HEK293 (cell line): ENCODE results near the gene DUOX1.

Experiments used
- CTCF ChIP-seq: fragments of 450-650 bp; formaldehyde crosslinking; IDR thresholded peaks from 2 replicates; pipeline ENCODE4 v1.5.1; 2016; ENCODE audit warnings: missing biosample characterization, missing genetic modification characterization
- GLIS2 ChIP-seq: fragments of 450-650 bp; formaldehyde crosslinking; IDR thresholded peaks from 2 replicates; pipeline ENCODE4 v1.5.1; 2016; ENCODE audit warnings: missing biosample characterization, missing genetic modification characterization
- HIC1 ChIP-seq: fragments of 450-650 bp; formaldehyde crosslinking; IDR thresholded peaks from 2 replicates; pipeline ENCODE4 v1.5.1; 2016; ENCODE audit warnings: missing biosample characterization, missing genetic modification characterization
- INSM2 ChIP-seq: fragments of 450-650 bp; formaldehyde crosslinking; IDR thresholded peaks from 2 replicates; pipeline ENCODE4 v1.5.1; 2016; ENCODE audit warnings: missing biosample characterization, missing genetic modification characterization
- OVOL3 ChIP-seq: fragments of 450-650 bp; formaldehyde crosslinking; IDR thresholded peaks from 2 replicates; pipeline ENCODE4 v1.5.1; 2016; ENCODE audit warnings: missing biosample characterization, missing genetic modification characterization
- YY2 ChIP-seq: fragments of 450-650 bp; formaldehyde crosslinking; IDR thresholded peaks from 2 replicates; pipeline ENCODE4 v1.5.1; 2016; ENCODE audit warnings: missing biosample characterization, missing genetic modification characterization
- ZBTB10 ChIP-seq: fragments of 450-650 bp; formaldehyde crosslinking; IDR thresholded peaks from 2 replicates; pipeline ENCODE4 v1.5.1; 2016; ENCODE audit warnings: missing biosample characterization, missing genetic modification characterization
- ZBTB11 ChIP-seq: fragments of 450-650 bp; formaldehyde crosslinking; conservative IDR thresholded peaks from 2 replicates; pipeline ENCODE4 v1.5.1; 2016; ENCODE audit warnings: low read depth, missing biosample characterization, missing genetic modification characterization
- ZBTB48 ChIP-seq: fragments of 450-650 bp; formaldehyde crosslinking; IDR thresholded peaks from 2 replicates; pipeline ENCODE4 v1.5.1; 2016; ENCODE audit warnings: missing biosample characterization, missing genetic modification characterization
- ZBTB6 ChIP-seq: fragments of 450-650 bp; formaldehyde crosslinking; IDR thresholded peaks from 2 replicates; pipeline ENCODE4 v1.5.1; 2017; ENCODE audit warnings: missing biosample characterization, missing genetic modification characterization
- ZEB2 ChIP-seq: fragments of 450-650 bp; formaldehyde crosslinking; IDR thresholded peaks from 2 replicates; pipeline ENCODE4 v1.5.1; 2016; ENCODE audit warnings: missing biosample characterization, missing genetic modification characterization
- ZNF16 ChIP-seq: fragments of 450-650 bp; formaldehyde crosslinking; IDR thresholded peaks from 2 replicates; pipeline ENCODE4 v1.5.1; 2016; ENCODE audit warnings: low read depth, missing biosample characterization, missing genetic modification characterization
- ZNF239 ChIP-seq: fragments of 450-650 bp; formaldehyde crosslinking; IDR thresholded peaks from 2 replicates; pipeline ENCODE4 v1.5.1; 2016; ENCODE audit warnings: missing biosample characterization, missing genetic modification characterization
- ZNF398 ChIP-seq: fragments of 450-650 bp; formaldehyde crosslinking; IDR thresholded peaks from 2 replicates; pipeline ENCODE4 v1.5.1; 2017; ENCODE audit warnings: missing biosample characterization, missing genetic modification characterization
- ZNF48 ChIP-seq: fragments of 450-650 bp; formaldehyde crosslinking; IDR thresholded peaks from 2 replicates; pipeline ENCODE4 v1.5.1; 2016; ENCODE audit warnings: missing biosample characterization, missing genetic modification characterization
- ZNF530 ChIP-seq: fragments of 450-650 bp; formaldehyde crosslinking; IDR thresholded peaks from 2 replicates; pipeline ENCODE4 v1.5.1; 2016; ENCODE audit warnings: low read depth, missing biosample characterization, missing genetic modification characterization
- ZNF623 ChIP-seq: fragments of 450-650 bp; formaldehyde crosslinking; IDR thresholded peaks from 2 replicates; pipeline ENCODE4 v1.5.1; 2016; ENCODE audit warnings: missing biosample characterization, missing genetic modification characterization
- ZNF626 ChIP-seq: fragments of 450-650 bp; sonication (Bioruptor Pico); formaldehyde crosslinking; IDR thresholded peaks from 2 replicates; pipeline ENCODE4 v1.5.1; 2018; ENCODE audit warnings: missing biosample characterization, missing genetic modification characterization, inconsistent platforms
- ZNF654 ChIP-seq: fragments of 450-650 bp; formaldehyde crosslinking; IDR thresholded peaks from 2 replicates; pipeline ENCODE4 v1.5.1; 2016; ENCODE audit warnings: low read depth, missing biosample characterization, missing genetic modification characterization
- ZNF701 ChIP-seq: fragments of 450-650 bp; formaldehyde crosslinking; IDR thresholded peaks from 2 replicates; pipeline ENCODE4 v1.5.1; 2016; ENCODE audit warnings: missing biosample characterization, missing genetic modification characterization
- ZNF707 ChIP-seq: fragments of 450-650 bp; formaldehyde crosslinking; IDR thresholded peaks from 2 replicates; pipeline ENCODE4 v1.5.1; 2016; ENCODE audit warnings: missing biosample characterization, missing genetic modification characterization
- ZNF785 ChIP-seq: fragments of 450-650 bp; formaldehyde crosslinking; IDR thresholded peaks from 2 replicates; pipeline ENCODE4 v1.5.1; 2016; ENCODE audit warnings: missing biosample characterization, missing genetic modification characterization

Gene DUOX1

GRCh38 chr15:45166834-45167630 lies 37.2 kb downstream of the DUOX1 start (continued):
- TF ChIP-seq CTCF (tag by site-specific recombination) = peak; percentile 66
- 0 out of 2 replicates have a peak, but pooled peaks have one; percentile 46 for TF ChIP-seq ZBTB10 (tag by site-specific recombination)
- no peak for TF ChIP-seq YY2 (tag by site-specific recombination)
- no peak for TF ChIP-seq ZNF626 (tag by site-specific recombination)
- TF ChIP-seq ZNF701 = no peak
- no peak for TF ChIP-seq ZBTB6 (tag by site-specific recombination)
- TF ChIP-seq INSM2 (tag by site-specific recombination) = no peak
- peak; percentile 24; the same call in 1 of the 2 replicates for TF ChIP-seq GLIS2 (tag by site-specific recombination)
- no peak for TF ChIP-seq ZNF785 (tag by site-specific recombination)
- TF ChIP-seq HIC1 (tag by site-specific recombination) = no peak
- TF ChIP-seq ZNF16 = no peak
- no peak for TF ChIP-seq ZNF239
- TF ChIP-seq ZNF48 (tag by site-specific recombination) = no peak
- TF ChIP-seq ZNF398 (tag by site-specific recombination) = peak; percentile 47; the same call in 1 of the 2 replicates
- no peak for TF ChIP-seq ZNF530 (tag by site-specific recombination)
- no peak for TF ChIP-seq ZNF623 (tag by site-specific recombination)
- TF ChIP-seq ZEB2 = 0 out of 2 replicates have a peak, but pooled peaks have one; percentile 34
- TF ChIP-seq ZNF654 (tag by site-specific recombination) = no peak
- TF ChIP-seq ZBTB11 (tag by site-specific recombination) = no peak
- TF ChIP-seq OVOL3 (tag by site-specific recombination) = no peak
- no peak for TF ChIP-seq ZNF707 (tag by site-specific recombination)
- TF ChIP-seq ZBTB48 (tag by site-specific recombination) = peak; percentile 93; the same call in 1 of the 2 replicates
